ENCODE data around the gene FOXD2.

Gene FOXD2

DNA sequence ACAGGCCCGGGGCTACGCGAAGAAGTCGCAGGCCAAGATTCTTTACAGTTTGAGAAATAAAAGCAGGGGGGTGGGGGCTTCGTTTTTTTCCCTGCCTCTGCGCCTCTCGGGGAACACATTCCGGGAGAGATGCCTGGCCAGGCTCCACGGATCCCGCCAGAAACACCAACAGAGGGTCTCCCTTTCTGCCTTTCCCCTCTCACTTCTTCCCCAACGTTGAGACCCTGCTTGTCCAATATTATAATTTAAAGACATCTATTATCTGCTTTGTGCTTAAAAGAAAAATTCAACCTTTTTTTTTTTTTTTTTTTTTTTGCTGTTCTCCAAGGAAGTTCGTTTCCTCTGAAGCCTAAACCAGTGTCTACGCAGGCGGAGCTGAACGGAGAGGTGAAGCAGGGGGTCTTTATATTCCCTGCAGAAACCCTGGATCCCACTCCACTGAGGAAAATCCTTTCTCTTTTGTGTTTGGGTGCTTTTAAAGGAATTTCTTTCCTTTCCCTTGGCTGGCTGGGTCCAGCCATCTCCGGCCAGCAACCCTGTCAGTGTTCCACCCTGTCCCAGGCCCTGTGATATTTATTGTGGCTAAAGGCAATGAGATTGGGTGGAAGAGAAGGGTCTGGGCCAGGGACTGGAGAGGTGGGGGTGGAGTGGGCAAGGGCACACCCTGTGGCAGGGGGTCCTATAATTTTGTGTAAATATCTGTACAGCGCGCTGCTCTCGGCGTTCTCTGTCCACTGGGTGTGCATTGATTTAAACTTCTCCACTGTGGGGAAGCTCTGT lies 2.2 kb downstream of the FOXD2 start:
- DNase-seq (ENCODE audit: low spot score), result no peak
- TF ChIP-seq, protein P1, sequence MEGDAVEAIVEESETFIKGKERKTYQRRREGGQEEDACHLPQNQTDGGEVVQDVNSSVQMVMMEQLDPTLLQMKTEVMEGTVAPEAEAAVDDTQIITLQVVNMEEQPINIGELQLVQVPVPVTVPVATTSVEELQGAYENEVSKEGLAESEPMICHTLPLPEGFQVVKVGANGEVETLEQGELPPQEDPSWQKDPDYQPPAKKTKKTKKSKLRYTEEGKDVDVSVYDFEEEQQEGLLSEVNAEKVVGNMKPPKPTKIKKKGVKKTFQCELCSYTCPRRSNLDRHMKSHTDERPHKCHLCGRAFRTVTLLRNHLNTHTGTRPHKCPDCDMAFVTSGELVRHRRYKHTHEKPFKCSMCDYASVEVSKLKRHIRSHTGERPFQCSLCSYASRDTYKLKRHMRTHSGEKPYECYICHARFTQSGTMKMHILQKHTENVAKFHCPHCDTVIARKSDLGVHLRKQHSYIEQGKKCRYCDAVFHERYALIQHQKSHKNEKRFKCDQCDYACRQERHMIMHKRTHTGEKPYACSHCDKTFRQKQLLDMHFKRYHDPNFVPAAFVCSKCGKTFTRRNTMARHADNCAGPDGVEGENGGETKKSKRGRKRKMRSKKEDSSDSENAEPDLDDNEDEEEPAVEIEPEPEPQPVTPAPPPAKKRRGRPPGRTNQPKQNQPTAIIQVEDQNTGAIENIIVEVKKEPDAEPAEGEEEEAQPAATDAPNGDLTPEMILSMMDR (IDR thresholded peaks at IDR 0.05; ENCODE audit: extremely low read depth, missing control alignments), result no peak

DNA sequence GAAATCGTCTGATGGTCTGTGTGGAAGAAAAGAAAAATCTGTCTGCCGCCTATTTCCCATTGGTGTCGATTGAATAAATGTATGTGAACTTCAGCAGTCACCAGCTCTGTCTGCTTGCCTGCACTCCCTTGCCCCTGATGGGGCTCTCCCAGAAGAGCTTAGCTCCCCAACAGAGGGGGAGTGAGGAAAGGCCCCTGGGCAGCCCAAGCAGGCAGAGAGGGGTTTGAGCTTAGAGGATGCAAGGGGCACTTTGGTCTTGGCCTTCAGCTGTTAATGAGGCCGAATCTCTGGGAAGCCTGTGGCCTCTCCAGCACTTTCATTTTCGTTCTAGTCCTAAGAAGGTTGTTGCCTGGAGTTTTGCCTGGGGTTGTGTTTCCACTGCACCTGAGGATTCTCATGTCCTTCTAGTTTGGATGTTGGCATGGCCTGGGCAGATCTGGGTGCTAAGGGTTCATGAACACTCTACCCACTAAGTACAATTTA lies 2.8 kb downstream of the FOXD2 start:
- TF ChIP-seq, protein P1 (IDR thresholded peaks at IDR 0.05; ENCODE audit: extremely low read depth, missing control alignments), result no peak
- DNase-seq (ENCODE audit: low spot score), result no peak

DNA sequence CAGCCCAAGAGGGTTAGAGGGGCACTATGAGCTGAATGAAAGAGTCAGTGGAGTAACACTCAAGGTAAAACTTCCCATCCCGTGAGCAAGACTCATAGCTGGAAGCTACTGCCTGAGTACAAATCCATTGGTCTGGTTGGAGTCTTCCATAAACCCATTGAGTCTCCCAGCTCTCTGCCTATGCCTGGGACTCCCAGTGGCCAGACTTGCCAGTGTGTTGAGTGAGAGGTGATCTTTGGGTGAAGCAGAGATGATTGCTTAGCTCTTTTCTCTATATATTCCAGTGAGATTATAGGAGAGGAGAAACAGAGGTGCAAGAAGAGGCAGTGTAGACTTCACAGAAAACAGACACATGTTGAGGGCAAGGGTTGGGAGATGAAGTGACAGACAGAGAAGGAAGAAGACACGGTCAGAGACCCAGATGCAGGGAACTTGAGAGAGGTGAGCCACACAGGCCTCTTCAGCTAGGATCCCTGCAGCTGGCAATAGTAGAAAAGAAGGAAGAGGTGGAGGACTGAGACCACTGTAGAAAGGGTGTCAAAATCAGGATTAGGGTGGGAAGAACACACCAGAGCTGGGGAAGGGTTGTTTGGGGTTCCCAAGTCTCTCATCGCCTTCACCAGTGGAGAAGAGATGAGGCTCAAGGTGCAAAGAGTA lies 3.7 kb downstream of the FOXD2 start:
- TF ChIP-seq, protein P1 (IDR thresholded peaks at IDR 0.05; ENCODE audit: extremely low read depth, missing control alignments), result no peak
- no peak for DNase-seq (ENCODE audit: low spot score)

DNA sequence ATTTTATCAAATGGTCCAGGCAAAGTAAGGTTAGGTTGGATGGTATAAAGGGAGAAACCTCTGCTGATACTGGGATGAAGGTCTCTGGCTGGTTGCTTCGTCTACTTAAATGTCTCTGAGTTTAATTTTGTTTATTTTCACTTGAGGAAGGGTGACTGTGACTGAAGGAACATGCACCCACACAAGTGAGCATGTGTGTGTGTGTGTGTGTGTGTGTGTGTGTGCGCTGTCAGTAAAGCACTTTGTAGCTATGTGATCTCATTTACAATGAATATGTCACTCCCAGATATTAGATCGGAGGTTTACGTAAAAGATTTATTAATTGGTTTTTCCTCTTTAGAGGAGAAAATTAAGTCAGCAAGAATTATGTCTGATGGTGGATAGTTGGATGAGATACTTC lies 4.4 kb downstream of the FOXD2 start:
- TF ChIP-seq, protein P1 (IDR thresholded peaks at IDR 0.05; ENCODE audit: extremely low read depth, missing control alignments), result no peak
- no peak for DNase-seq (ENCODE audit: low spot score)

DNA sequence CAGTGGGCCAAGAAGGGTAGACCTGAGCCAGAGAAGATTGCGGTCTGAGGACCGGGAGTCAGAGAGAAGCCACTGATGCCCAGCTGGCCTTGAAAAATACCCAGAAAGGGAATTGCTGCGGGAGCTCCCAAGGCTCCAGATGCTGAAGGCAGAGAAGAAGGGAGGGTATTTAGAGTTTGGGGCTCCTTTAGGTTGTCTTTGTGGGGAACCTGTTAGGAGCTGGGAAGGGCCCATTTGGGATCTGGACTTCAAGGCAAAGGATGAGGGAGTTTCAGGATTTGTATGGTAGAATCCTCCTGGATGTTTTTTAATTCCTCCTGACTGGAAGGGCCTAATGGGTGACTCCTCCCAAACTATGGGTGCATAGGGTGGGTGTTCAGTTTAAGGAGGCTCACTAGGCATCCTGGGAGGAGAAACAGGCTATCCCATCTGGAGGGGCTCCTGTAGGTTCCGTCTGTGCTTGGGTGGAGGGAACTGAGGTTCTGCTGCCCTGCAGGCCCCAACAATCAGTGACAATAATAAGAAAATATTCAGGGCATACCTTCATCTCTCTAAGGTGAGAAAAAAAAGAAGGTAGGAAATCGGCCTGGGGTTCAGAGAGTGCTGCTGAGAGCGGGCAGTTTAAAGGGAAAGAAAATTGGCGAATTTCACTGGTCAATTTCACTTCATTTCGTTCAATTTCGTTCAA lies 5.1 kb downstream of the FOXD2 start:
- TF ChIP-seq, protein P1 (IDR thresholded peaks at IDR 0.05; ENCODE audit: extremely low read depth, missing control alignments), result no peak
- DNase-seq (ENCODE audit: low spot score), result no peak

DNA sequence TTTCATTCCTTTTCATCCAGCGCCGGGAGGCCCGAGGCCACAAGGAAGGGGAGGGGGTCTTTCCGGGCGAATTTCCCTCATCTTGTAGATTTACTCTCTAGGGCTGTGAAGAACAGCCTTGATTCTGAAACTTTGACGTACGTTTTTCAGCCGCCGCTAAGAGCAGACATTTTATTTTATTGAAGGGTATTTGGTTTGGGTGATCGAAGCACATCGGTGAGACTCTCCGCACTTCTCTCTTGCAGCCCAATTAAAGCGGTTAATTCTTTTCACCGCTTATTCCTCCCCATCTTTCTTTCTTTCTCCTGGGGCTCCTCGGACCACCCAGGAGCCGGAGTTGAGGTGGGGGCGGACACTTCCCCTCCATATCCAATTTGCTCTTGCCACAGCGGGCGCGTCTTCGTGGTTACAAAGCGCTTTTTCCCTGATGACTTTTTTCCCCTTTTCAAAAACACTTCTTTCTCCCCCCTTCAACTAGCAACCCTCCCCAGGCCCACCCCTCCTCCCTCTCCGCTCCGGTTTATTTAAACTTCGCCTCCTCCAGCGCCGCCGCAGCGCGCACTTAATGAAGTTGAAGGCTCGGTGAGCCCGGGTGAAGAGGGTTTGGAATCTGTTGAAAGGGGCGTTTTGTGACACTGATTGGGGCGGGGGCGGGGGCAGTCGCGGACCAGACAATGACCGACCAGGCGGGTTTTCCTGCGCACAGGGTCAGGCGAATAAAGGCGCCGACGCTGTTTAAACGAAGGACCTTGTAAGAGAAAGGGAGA lies 5.9 kb downstream of the FOXD2 start:
- TF ChIP-seq, protein P1 (IDR thresholded peaks at IDR 0.05; ENCODE audit: extremely low read depth, missing control alignments), result no peak

More for the DNA sequence above, 5.9 kb downstream of the FOXD2 start:
- no peak for DNase-seq (ENCODE audit: low spot score)
